PFSK-1 (cell line): ENCODE results near the gene SLC10A7.

Experiments
- POLR2AphosphoS5 ChIP-seq: IDR thresholded peaks from 2 replicates; pipeline ENCODE4 v1.6.1; 2012; ENCODE audit warnings: low read depth, mild to moderate bottlenecking, control low read depth, low read length, moderate library complexity
- SIN3A ChIP-seq: IDR thresholded peaks from 2 replicates; pipeline ENCODE4 v1.6.1; 2012; ENCODE audit warnings: mild to moderate bottlenecking, low read length, moderate library complexity, borderline replicate concordance; ENCODE audit not compliant: insufficient read depth
- TAF1 ChIP-seq: IDR thresholded peaks from 2 replicates; pipeline ENCODE4 v1.6.1; 2012; ENCODE audit warnings: low read length, control low read depth, borderline replicate concordance; ENCODE audit not compliant: insufficient read depth

GRCh38 chr4:146222313-146222712 lies 299.4 kb downstream of the SLC10A7 start:
- TF ChIP-seq SIN3A (no peak), POLR2AphosphoS5 (no peak), TAF1 (no peak)
